Measurements from ENCODE around the gene GLG1. TPM values are rescaled to one million over a fixed set of nuclear protein-coding genes. Genes with fewer than 3 reads are reported as not detected.
A peak's percentile ranks its signal among the peaks of the same experiment; 100 is the strongest.
"Not testable (repeated sequence)": the region's sequence is repeated elsewhere in the genome, so short reads cannot be mapped to it uniquely, and the experiment has no call there.

GLG1 gene
- 158 TPM for total RNA-seq

- peak; percentile 97 for DNase-seq
These were observed at the start of gene GLG1 for GRCh38 chr16:74606521-74607309. Gene GLG1 (minus strand): TSS chr16:74607114. CDS start chr16:74607094, 20 bp downstream.

- no peak for DNase-seq
These were observed 47.7 kb upstream of the GLG1 start for GRCh38 chr16:74654536-74655050.

GRCh38 chr16:74652883-74653282 is 46.0 kb upstream of the GLG1 start:
- DNase-seq, result not testable (repeated sequence)

GRCh38 chr16:74652249-74652648 is 45.3 kb upstream of the GLG1 start:
- no peak for DNase-seq

GRCh38 chr16:74651841-74652240 is 44.9 kb upstream of the GLG1 start:
- DNase-seq, result no peak

- peak; percentile 27 for DNase-seq
These were observed 44.2 kb upstream of the GLG1 start for GRCh38 chr16:74650966-74651567.

GRCh38 chr16:74649839-74650504 is 43.1 kb upstream of the GLG1 start:
- DNase-seq, result no peak

- no peak for DNase-seq
These were observed 35.1 kb upstream of the GLG1 start for GRCh38 chr16:74641969-74642368.

- DNase-seq, result no peak
These were observed 31.0 kb upstream of the GLG1 start for GRCh38 chr16:74637742-74638453.

- DNase-seq, result no peak
These were observed 28.4 kb upstream of the GLG1 start for GRCh38 chr16:74635303-74635702.

- no peak for DNase-seq
These were observed 26.8 kb upstream of the GLG1 start for GRCh38 chr16:74633686-74634085.

- no peak for DNase-seq
These were observed 20.7 kb upstream of the GLG1 start for GRCh38 chr16:74627506-74628220.

GRCh38 chr16:74626741-74627416 is 20.0 kb upstream of the GLG1 start:
- no peak for DNase-seq

- DNase-seq, result no peak
These were observed 18.8 kb upstream of the GLG1 start for GRCh38 chr16:74625500-74626350.

GRCh38 chr16:74623839-74624235 is 16.9 kb upstream of the GLG1 start:
- no peak for DNase-seq

- DNase-seq, result peak; percentile 67
These were observed 16.4 kb upstream of the GLG1 start for GRCh38 chr16:74623214-74623838.

- no peak for DNase-seq
These were observed 15.1 kb upstream of the GLG1 start for GRCh38 chr16:74622005-74622404.

GRCh38 chr16:74617206-74617788 is 10.4 kb upstream of the GLG1 start:
- DNase-seq, result no peak

GRCh38 chr16:74611721-74612120 is 4.8 kb upstream of the GLG1 start:
- DNase-seq, result no peak

Measured in tongue (tissue), 2 donors.